K562 (cell line): ENCODE data around the gene ASIC3. TPM values are rescaled to one million over a fixed set of nuclear protein-coding genes. Genes with fewer than 3 reads are reported as not detected.

Source experiments
- ATAC-seq: fragments of 200-7000 bp; cut with Tn5 transposase; 3 replicates; pipeline ENCODE4 v1.9.1; 2020; ENCODE audit warnings: moderate library complexity
- Bru-seq: library from RNA; stranded (reverse); fragments of 400-500 nt; gene quantifications from one replicate; lab custom pipeline; 2021; lab: Mats Ljungman, UMichigan
- BruChase-seq, 2 experiments: library from RNA; stranded (reverse); fragments of 400-500 nt; gene quantifications; one replicate each; lab custom pipeline; 2021; lab: Mats Ljungman, UMichigan
- BruUV-seq: library from RNA; stranded (reverse); fragments of 400-500 nt; replicated peaks from 2 replicates; lab custom pipeline; 2021; lab: Mats Ljungman, UMichigan
- CTCF ChIA-PET: fragments of 300-600 bp; formaldehyde crosslinking; extraction: SDS; loops from one replicate; lab custom pipeline; 2021; ENCODE audit warnings: low intra/inter-chr PET ratio; lab: Yijun Ruan, JAX
- POLR2A ChIA-PET: fragments of 300-600, 350-650 bp; sonication (Branson Sonifier 250); formaldehyde crosslinking; extraction: SDS; loops from one replicate; lab custom pipeline; 2021; ENCODE audit warnings: antibody characterized with exemption, inconsistent platforms; lab: Yijun Ruan, JAX
- DNase-seq, 4 experiments: peaks; one replicate each; pipeline versions ENCODE4 v3.0.0 to v3.0.0-alpha.2; 2011 to 2018; ENCODE audit warnings: low spot score in 3 of 4, mixed read lengths in 3 of 4; ENCODE audit errors: extremely low read depth in 1 of 4
- FAIRE-seq: peaks from 2 replicates; lab custom pipeline; 2011; peaks lifted over from hg19 to GRCh38; lab: Jason Lieb, UNC
- H2AFZ ChIP-seq: 2 replicates; pipeline ENCODE4 v1.6.0; 2011; ENCODE audit warnings: low read depth, low read length, control low read depth, inconsistent platforms
- H3K27ac ChIP-seq: fragments of 200-600 bp; 3 replicates; pipeline ENCODE4 v1.8.0; 2011; ENCODE audit warnings: low read depth, mild to moderate bottlenecking, control low read depth, inconsistent platforms, low read length, moderate library complexity, mixed read lengths; ENCODE audit errors: extremely low read depth
- H3K27me3 ChIP-seq, 2 experiments: fragments of 300-600 bp in 1 of 2; 2 replicates in 1 of 2; 3 replicates in 1 of 2; pipeline versions ENCODE4 v1.6.0 to v1.8.0; 2011; ENCODE audit warnings: inconsistent platforms in 2 of 2, low read length in 2 of 2, mild to moderate bottlenecking in 1 of 2, mixed read lengths in 1 of 2, moderate library complexity in 1 of 2; ENCODE audit not compliant: control insufficient read depth in 2 of 2, insufficient read depth in 2 of 2
- H3K36me3 ChIP-seq: fragments of 300-600 bp; 3 replicates; pipeline ENCODE4 v1.8.0; 2011; ENCODE audit warnings: mild to moderate bottlenecking, low read length, inconsistent platforms; ENCODE audit not compliant: control insufficient read depth, insufficient read depth
- H3K4me1 ChIP-seq, 2 experiments: fragments of 200-600 bp in 1 of 2; replicated peaks in 1 of 2; 2 replicates in 1 of 2; 3 replicates in 1 of 2; pipeline versions ENCODE4 v1.5.1 to v1.8.0; 2011; ENCODE audit warnings: inconsistent platforms in 2 of 2, low read length in 2 of 2, mild to moderate bottlenecking in 1 of 2, mixed read lengths in 1 of 2, moderate library complexity in 1 of 2; ENCODE audit not compliant: control insufficient read depth in 2 of 2, insufficient read depth in 2 of 2
- H3K4me2 ChIP-seq: 2 replicates; pipeline ENCODE4 v1.6.1; 2011; ENCODE audit warnings: low read length, control low read depth, inconsistent platforms, mixed read lengths; ENCODE audit not compliant: insufficient read depth
- H3K4me3 ChIP-seq: fragments of 200-600 bp; sonication (generic), shearing (Covaris generic); 2 replicates; pipeline ENCODE4 v1.5.1; 2016; ENCODE audit warnings: control low read depth, inconsistent platforms
- H3K79me2 ChIP-seq: fragments of 200-600 bp; 3 replicates; pipeline ENCODE4 v1.8.0; 2011; ENCODE audit warnings: low read length, inconsistent platforms; ENCODE audit not compliant: control insufficient read depth, insufficient read depth
- H3K9ac ChIP-seq, 2 experiments: 2 replicates each; pipeline versions ENCODE4 v1.6.0 to v1.6.1; 2011; ENCODE audit warnings: low read depth in 2 of 2, low read length in 2 of 2, control low read depth in 1 of 2, inconsistent platforms in 1 of 2, mild to moderate bottlenecking in 1 of 2, mixed read lengths in 1 of 2; ENCODE audit not compliant: insufficient read depth in 1 of 2
- H3K9me1 ChIP-seq: one replicate; pipeline ENCODE4 v1.6.0; 2011; ENCODE audit warnings: inconsistent platforms, mild to moderate bottlenecking, low read length, moderate library complexity; ENCODE audit not compliant: control insufficient read depth, insufficient read depth
- H3K9me3 ChIP-seq: replicated peaks from 2 replicates; pipeline ENCODE4 v1.5.1; 2011; ENCODE audit warnings: low read depth, low read length, inconsistent platforms; ENCODE audit not compliant: control insufficient read depth, insufficient read depth
- H4K20me1 ChIP-seq: replicated peaks from 2 replicates; pipeline ENCODE4 v1.6.1; 2011; ENCODE audit warnings: low read length, inconsistent platforms, mixed read lengths; ENCODE audit not compliant: control insufficient read depth, insufficient read depth
- KAT7 ChIP-seq: sonication (generic); formaldehyde crosslinking; IDR thresholded peaks from 2 replicates; pipeline ENCODE4 v1.8.0; 2022; ENCODE audit warnings: missing genetic modification reagents, mild to moderate bottlenecking, borderline replicate concordance
- NFIC ChIP-seq: fragments of 450-650 bp; IDR thresholded peaks from 2 replicates; pipeline ENCODE4 v1.6.1; 2017; ENCODE audit warnings: mild to moderate bottlenecking, inconsistent platforms
- POLR2G ChIP-seq: fragments of 200-400 bp; formaldehyde crosslinking; IDR thresholded peaks from 2 replicates; pipeline ENCODE4 v1.6.1; 2017; ENCODE audit warnings: low read depth, mild to moderate bottlenecking, antibody characterized with exemption, low read length, moderate library complexity
- ZNF785 ChIP-seq: fragments of 250-450 bp; sonication (Bioruptor Pico); IDR thresholded peaks from 2 replicates; pipeline ENCODE4 v1.4.0; 2020; ENCODE audit warnings: mild to moderate bottlenecking
- WGBS: fragments of 100-300 bp; shearing (Covaris generic); methylation state at CpG from one replicate; pipeline ENCODE4 v1.1.6; 2016; ENCODE audit warnings: low coverage, mixed read lengths; ENCODE audit not compliant: insufficient coverage; ENCODE audit errors: missing lambda C conversion rate; 5-methylcytosine and 5-hydroxymethylcytosine counted together
- in situ Hi-C: fragments of 300-500 bp; cut with MboI; formaldehyde crosslinking; loops from 4 replicates; pipeline ENCODE4 v1.15.0; 2018; ENCODE audit warnings: inconsistent platforms, mixed read lengths
- intact Hi-C: fragments of 100-400 bp; cut with micrococcal nuclease; formaldehyde crosslinking; loops from 2 replicates; pipeline ENCODE4 v1.14.2; 2022
- long read RNA-seq, 3 experiments: library from polyadenylated mRNA in 2 of 3; library from RNA in 1 of 3; unstranded in 2 of 3; stranded (forward) in 1 of 3; transcript quantifications; one replicate each; pipeline ENCODE4 v2.0.0, GENCODE V29; 2019 to 2022
- polyA minus RNA-seq, 3 experiments: library from RNA; depleted of rRNA, polyadenylated mRNA; stranded (reverse); fragments of >200 nt; gene quantifications; 2 replicates each; pipeline ENCODE4 v1.2.3, GENCODE V29; 2011
- polyA plus RNA-seq, 8 experiments: library from polyadenylated mRNA; depleted of rRNA in 4 of 8; stranded (reverse) in 5 of 8; unstranded in 3 of 8; fragments of >200 nt; fragmentation: Nextera tagmentation in 2 of 8; fragmentation: Illumina TruSeq in 1 of 8; extraction: Ambion mirVana in 2 of 8; extraction: Trizol in 1 of 8; gene quantifications; 2 replicates each; pipeline versions ENCODE4 v1.2.1 to v1.2.3, GENCODE V29; 2011 to 2014; ENCODE audit warnings: inconsistent platforms in 1 of 8, missing spikeins in 1 of 8
- total RNA-seq, 7 experiments: library from RNA; depleted of rRNA in 6 of 7; stranded (reverse); fragments of >200 nt in 6 of 7; fragmentation: Illumina TruSeq in 2 of 7; extraction: Trizol in 2 of 7; gene quantifications; 2 replicates each; pipeline versions ENCODE4 v1.2.1 to v1.2.3, GENCODE V29; 2011 to 2021; ENCODE audit warnings: low replicate concordance in 1 of 7
- TF ChIP-seq, protein P1 (sequence below): sonication (generic); formaldehyde crosslinking; IDR thresholded peaks from 2 replicates; pipeline ENCODE4 v1.8.1; 2023; ENCODE audit warnings: mild to moderate bottlenecking, missing genetic modification reagents

The ASIC3 gene
- total RNA-seq (2011; cell fraction: chromatin; rRNA removed; ENCODE audit: low replicate concordance) = 11.1 and 29.9 TPM in 2 replicates
- 11.7 and 12.1 TPM in 2 replicates for total RNA-seq (2011; cell fraction: nucleolus; rRNA removed)
- total RNA-seq (2011; cell fraction: nucleoplasm; rRNA removed) = 11.4 and 19.2 TPM in 2 replicates
- total RNA-seq (2014; rRNA removed) (0.32 and 1.5 TPM in 2 replicates), total RNA-seq (2014; rRNA removed; fragmentation: Illumina TruSeq; extraction: Trizol) (0.32 and 0.40 TPM in 2 replicates), total RNA-seq (2015; rRNA removed; fragmentation: Illumina TruSeq; extraction: Trizol) (0.87 and 0.98 TPM in 2 replicates), total RNA-seq (2021) (2.9 and 3.2 TPM in 2 replicates), polyA plus RNA-seq (2011; rRNA removed) (1.3 and 2.7 TPM in 2 replicates), polyA plus RNA-seq (2014; fragmentation: Illumina TruSeq; extraction: Trizol) (2.4 and 2.7 TPM in 2 replicates), polyA plus RNA-seq (2014; fragmentation: Nextera tagmentation; extraction: Ambion mirVana) (under 1 TPM; 0.11 to 0.44 TPM), polyA plus RNA-seq (2014; rRNA removed) (3.3 and 5.0 TPM in 2 replicates), polyA minus RNA-seq (2011; rRNA and poly(A)+ RNA removed) (not detected in 2 replicates), Bru-seq, nascent RNA (percentile 36 among the genes with signal in this experiment), BruChase-seq, experiment 1, labeled RNA remaining after a 2-hour chase (percentile 40 among the genes with signal in this experiment), BruChase-seq, experiment 2, labeled RNA remaining after a 6-hour chase (percentile 50 among the genes with signal in this experiment)
- polyA plus RNA-seq (2011; cell fraction: cytosol; rRNA removed) = 2.1 and 3.3 TPM in 2 replicates
- 18.1 and 42.9 TPM in 2 replicates for polyA plus RNA-seq (2011; cell fraction: nucleus; rRNA removed)
- polyA plus RNA-seq (2012) = 5.5 and 18.9 TPM in 2 replicates
- polyA minus RNA-seq (2011; cell fraction: cytosol; rRNA and poly(A)+ RNA removed) = 0.64 and 1.5 TPM in 2 replicates
- 2.7 and 3.0 TPM in 2 replicates for polyA minus RNA-seq (2011; cell fraction: nucleus; rRNA and poly(A)+ RNA removed)
- long read RNA-seq, experiment 1, partial matches to known transcripts = 1 of 1 reads
- long read RNA-seq, experiment 1, other reads (novel, unspliced or antisense) = 0 of 1 reads
- long read RNA-seq, experiment 2, partial matches to known transcripts = 0 of 1 reads
- long read RNA-seq, experiment 2, other reads (novel, unspliced or antisense) = 1 of 1 reads
- long read RNA-seq, experiment 3 = 0 reads

DNA sequence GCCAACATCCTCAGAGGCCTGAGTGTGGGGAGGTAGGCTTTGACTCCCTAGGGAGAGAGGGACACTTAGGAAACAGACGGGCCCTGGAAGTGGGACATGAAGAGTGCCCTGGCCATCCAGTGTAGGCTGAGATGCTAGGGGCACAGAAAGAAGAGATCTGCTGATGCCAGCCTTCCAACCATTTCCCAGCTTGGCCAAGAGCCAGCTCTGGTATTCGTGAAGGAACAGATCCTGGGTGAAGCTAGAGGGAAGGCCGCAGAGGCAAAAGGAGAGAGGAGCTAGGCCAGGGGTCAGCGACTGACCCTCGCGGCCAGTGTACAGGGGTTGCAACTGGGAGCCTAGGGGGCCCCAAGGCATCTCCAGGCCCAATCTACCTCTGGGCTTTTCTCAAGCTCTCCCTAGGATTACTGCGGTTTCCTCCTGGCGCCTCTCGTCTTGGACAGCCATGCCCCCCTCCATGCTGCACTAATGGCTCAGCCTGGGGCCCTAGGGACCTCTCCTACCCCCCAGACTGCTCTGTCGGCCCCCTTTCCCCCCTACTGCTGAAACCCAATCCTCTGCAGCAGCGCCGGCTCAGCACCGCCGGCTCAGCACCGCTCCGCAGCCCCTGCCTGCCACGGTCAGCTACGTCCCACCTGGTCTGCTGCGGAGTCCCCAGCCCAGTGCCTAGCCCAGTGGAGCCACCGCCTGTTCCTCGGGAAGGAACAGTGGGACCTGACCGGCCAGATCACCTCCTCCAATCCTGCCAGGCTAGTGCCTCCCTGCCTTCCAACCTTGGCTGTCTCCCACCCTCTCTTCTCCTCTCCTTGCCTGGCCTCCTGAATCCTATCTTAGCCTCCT lies at the start of gene ASIC3:
Gene ASIC3 (plus strand): TSS at position 556 of the 840 bp plus-strand sequence. CDS start 355 bp downstream, outside the sequence.
- in situ Hi-C loops (no loop called here), intact Hi-C loops (no loop called here)
- H3K4me3 ChIP-seq = no peak within 1 kb of the TSS
- peaks cover under 1 to 57% of the 10 kb centered on the region in 2 experiments; a peak in 3 of 5 replicates for H3K4me1 ChIP-seq
- BruUV-seq = no TSS peak
- H3K36me3 ChIP-seq = peaks cover 18% of the 10 kb centered on the region
- peak in 2 of 4 experiments; percentile 11 to 17 for DNase-seq
- CTCF ChIA-PET = no interaction called here
- POLR2A ChIA-PET = interaction anchor here (0.7 to 3.1 kb wide), 4 partner anchors 9 to 72 kb away, joined by 3 to 23 read pairs (median 4); no protein-coding TSS in a partner anchor
- no peak for FAIRE-seq
- TF ChIP-seq ZNF785 = no peak
- TF ChIP-seq POLR2G = 0 out of 2 replicates have a peak, but pooled peaks have one; percentile 56
- peak; percentile 78 for TF ChIP-seq NFIC
- TF ChIP-seq, protein P1, sequence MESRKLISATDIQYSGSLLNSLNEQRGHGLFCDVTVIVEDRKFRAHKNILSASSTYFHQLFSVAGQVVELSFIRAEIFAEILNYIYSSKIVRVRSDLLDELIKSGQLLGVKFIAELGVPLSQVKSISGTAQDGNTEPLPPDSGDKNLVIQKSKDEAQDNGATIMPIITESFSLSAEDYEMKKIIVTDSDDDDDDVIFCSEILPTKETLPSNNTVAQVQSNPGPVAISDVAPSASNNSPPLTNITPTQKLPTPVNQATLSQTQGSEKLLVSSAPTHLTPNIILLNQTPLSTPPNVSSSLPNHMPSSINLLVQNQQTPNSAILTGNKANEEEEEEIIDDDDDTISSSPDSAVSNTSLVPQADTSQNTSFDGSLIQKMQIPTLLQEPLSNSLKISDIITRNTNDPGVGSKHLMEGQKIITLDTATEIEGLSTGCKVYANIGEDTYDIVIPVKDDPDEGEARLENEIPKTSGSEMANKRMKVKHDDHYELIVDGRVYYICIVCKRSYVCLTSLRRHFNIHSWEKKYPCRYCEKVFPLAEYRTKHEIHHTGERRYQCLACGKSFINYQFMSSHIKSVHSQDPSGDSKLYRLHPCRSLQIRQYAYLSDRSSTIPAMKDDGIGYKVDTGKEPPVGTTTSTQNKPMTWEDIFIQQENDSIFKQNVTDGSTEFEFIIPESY (CRISPR knock-in tag) = 0 out of 2 replicates have a peak, but pooled peaks have one; percentile 18
- no peak for TF ChIP-seq KAT7 (CRISPR knock-in tag)
- TF ChIP-seq, all 486 proteins: peak for 3
- Histone ChIP-seq H3K79me2 (no peaks in the 10 kb centered on the region), H3K27me3 (no peaks in the 10 kb centered on the region), H3K9me3 (no peaks in the 10 kb centered on the region), H4K20me1 (no peaks in the 10 kb centered on the region; the same call in 1 of the 2 replicates), H3K27ac (no peak within 1 kb of the TSS), H3K9me1 (no peaks in the 10 kb centered on the region), H2AFZ (no peak within 1 kb of the TSS), H3K9ac (peak within 1 kb of the TSS in 1 of 2 experiments; percentile 68; a peak in 2 of 4 replicates), H3K4me2 (no peak within 1 kb of the TSS)
- 71% methylated on average over 21 of the region's 22 CpGs for WGBS
- ATAC-seq = no peak
